PC-3 (cell line): ENCODE measurements around the gene GSTO2.

Experiments used
- EZH2 ChIP-seq: fragments of 300-600 bp; sonication (generic); IDR thresholded peaks from one replicate; pipeline ENCODE4 v1.6.1; 2017; ENCODE audit warnings: antibody characterized with exemption, mild to moderate bottlenecking, low read length; ENCODE audit not compliant: unreplicated experiment
- EZH2phosphoT487 ChIP-seq: fragments of 300-600 bp; sonication (generic); IDR thresholded peaks from 2 replicates; pipeline ENCODE4 v1.6.1; 2018; ENCODE audit warnings: mild to moderate bottlenecking, antibody characterized with exemption, low read length, borderline replicate concordance
- TF ChIP-seq, protein P1 (sequence below): fragments of 300-600 bp; sonication (generic); conservative IDR thresholded peaks from 2 replicates; pipeline ENCODE4 v1.5.1; 2017; ENCODE audit warnings: antibody characterized with exemption, low read depth, mild to moderate bottlenecking, low read length

- TF ChIP-seq, protein P1, sequence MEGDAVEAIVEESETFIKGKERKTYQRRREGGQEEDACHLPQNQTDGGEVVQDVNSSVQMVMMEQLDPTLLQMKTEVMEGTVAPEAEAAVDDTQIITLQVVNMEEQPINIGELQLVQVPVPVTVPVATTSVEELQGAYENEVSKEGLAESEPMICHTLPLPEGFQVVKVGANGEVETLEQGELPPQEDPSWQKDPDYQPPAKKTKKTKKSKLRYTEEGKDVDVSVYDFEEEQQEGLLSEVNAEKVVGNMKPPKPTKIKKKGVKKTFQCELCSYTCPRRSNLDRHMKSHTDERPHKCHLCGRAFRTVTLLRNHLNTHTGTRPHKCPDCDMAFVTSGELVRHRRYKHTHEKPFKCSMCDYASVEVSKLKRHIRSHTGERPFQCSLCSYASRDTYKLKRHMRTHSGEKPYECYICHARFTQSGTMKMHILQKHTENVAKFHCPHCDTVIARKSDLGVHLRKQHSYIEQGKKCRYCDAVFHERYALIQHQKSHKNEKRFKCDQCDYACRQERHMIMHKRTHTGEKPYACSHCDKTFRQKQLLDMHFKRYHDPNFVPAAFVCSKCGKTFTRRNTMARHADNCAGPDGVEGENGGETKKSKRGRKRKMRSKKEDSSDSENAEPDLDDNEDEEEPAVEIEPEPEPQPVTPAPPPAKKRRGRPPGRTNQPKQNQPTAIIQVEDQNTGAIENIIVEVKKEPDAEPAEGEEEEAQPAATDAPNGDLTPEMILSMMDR = no peak
- no peak for TF ChIP-seq EZH2phosphoT487
- TF ChIP-seq EZH2 = no peak
Measured at GRCh38 chr10:104242545-104242944, 26.4 kb upstream of the GSTO2 start.
